Natural killer cell treated with Interleukin-12 subunit alpha and Interleukin-12 subunit beta and Interleukin-15 and Interleukin-18, amount 100 ng/mL, for 72 hours (primary cell): ENCODE data around the gene SLC17A9. TPM values are rescaled to one million over a fixed set of nuclear protein-coding genes. Genes with fewer than 3 reads are reported as not detected.
A peak's percentile ranks its signal among the peaks of the same experiment; 100 is the strongest.

Experiments used
- ATAC-seq, 2 donors: fragments of 150-1000 bp; cut with Tn5 transposase in 1 of 2; sonication (Bioruptor Pico), chemical (Tn5 transposase) in 1 of 2; 2 replicates each; pipeline ENCODE4 v1.10.0; 2021
- DNase-seq: peaks from one replicate; pipeline ENCODE4 v3.0.0; 2022; ENCODE audit warnings: low spot score
- H3K27ac Mint-ChIP-seq, 2 donors: 1 replicate in 1 of 2; 2 replicates in 1 of 2; pipeline ENCODE4 v1.8.0; 2022; ENCODE audit warnings: mixed read lengths in 2 of 2, mild to moderate bottlenecking in 1 of 2, moderate library complexity in 1 of 2
- H3K27me3 Mint-ChIP-seq, 2 donors: 1 replicate in 1 of 2; 2 replicates in 1 of 2; pipeline ENCODE4 v1.8.0; 2022; ENCODE audit warnings: mixed read lengths in 2 of 2
- H3K36me3 Mint-ChIP-seq: one replicate; pipeline ENCODE4 v1.8.0; 2022; ENCODE audit warnings: mixed read lengths
- H3K4me1 Mint-ChIP-seq, 2 donors: 1 replicate in 1 of 2; 2 replicates in 1 of 2; pipeline ENCODE4 v1.8.0; 2022; ENCODE audit warnings: low read depth in 2 of 2, mixed read lengths in 2 of 2, mild to moderate bottlenecking in 1 of 2
- H3K4me3 Mint-ChIP-seq: one replicate; pipeline ENCODE4 v1.8.0; 2022; ENCODE audit warnings: mixed read lengths
- H3K9me3 Mint-ChIP-seq: 2 replicates; pipeline ENCODE4 v1.8.0; 2022; ENCODE audit warnings: mixed read lengths
- total RNA-seq, 2 donors: library from RNA; stranded (reverse); gene quantifications; one replicate each; pipeline ENCODE4 v1.2.3, GENCODE V29; 2022

SLC17A9 gene
- total RNA-seq, 2 donors from 2014 or later, result 34.9 to 100 TPM

DNA sequence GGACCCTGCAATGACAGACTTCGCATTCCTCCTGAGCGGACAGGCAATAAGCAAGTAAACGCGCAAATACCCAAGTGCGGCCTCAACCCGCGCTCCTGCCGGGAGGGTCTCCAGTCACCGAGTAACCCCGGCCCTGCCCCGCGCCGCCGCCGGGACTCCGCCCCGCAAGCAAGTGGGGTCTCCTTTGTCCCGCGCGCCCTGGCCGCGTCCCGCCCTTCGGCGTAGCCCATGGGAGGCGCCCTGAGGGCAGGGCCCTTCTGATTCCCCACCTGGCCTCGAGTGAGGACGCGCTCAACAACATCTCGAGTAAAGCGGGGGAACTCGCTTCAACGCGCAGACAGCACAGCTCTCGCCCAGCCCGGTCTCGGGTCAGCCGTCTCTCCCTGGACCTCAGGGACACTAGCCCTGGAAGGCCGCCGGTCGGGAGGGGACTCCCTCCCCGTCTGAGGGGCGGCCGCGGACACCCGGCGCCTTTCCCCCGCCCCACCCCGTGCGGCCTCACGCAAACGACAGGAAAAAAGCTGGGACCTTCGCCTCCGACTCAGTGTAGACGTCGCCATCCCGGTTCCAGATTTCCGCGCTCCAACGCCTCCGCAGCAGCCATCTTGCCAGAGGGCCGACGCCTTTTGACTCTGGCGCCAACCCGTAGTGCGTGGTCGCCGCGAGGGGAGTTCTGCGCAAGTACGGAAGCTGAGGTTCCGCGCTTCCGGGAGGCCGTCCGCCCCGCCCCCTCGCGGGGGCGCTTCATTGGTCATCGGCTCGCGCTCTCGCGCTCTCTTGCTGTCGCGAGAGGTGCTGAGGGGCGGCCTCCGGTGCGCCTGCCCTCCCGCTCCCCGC lies 15.0 kb upstream of the SLC17A9 start:
- Mint-ChIP-seq H3K27ac (peak overlapping the region in 1 of 2 donors; percentile 95), H3K27me3 (no peaks in the 10 kb centered on the region), H3K4me1 (peaks cover 20 to 28% of the 10 kb centered on the region in 2 donors), H3K36me3 (peaks cover 5% of the 10 kb centered on the region), H3K4me3 (peak overlapping the region; percentile 92), H3K9me3 (no peaks in the 10 kb centered on the region)
- DNase-seq, result peak; percentile 98
- peak; percentile 95 to 97 for ATAC-seq

DNA sequence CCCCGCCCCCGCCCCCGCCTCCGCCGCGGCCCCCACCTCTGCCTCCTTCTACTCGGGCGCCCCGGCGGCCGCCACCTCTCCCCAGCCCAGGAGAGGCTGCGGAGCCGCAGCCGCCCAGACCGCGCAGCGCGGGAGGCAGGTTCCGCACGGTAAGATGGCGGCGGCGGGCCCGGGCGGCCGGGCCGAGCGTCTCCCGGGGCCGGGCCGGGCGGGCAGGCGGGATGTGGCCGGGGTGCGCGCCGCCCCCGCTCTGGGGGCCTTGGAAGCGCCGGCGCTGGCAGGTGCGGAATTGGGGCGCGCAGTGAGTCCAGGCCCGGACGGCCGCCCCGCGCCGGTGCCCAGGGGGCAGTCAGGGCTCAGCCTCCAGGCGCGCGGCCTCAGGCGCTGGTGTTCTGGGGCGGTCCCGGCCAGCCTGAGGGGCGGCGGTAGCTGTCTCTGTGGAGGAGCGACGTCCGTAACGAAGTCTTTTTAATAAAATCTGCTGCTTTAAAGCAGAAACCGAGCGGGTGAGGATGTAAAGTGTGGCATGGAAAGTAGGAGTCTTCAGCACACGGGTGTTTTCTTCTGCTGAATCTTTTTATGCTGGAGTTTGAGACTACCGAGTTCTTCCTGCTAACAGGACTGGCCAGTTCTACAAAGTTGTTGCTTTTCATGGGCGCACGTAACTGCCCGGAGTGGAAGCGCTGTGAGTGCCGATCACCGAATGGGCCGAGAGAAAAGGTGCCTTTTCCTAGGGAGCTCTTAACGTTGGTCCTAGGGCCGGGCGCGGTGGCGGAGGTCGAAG lies 14.2 kb upstream of the SLC17A9 start, which contains the start of gene GID8:
GID8 (plus strand) TSS at position 43 of the 784 bp plus-strand sequence. CDS start 3,356 bp downstream, outside the sequence.
- Mint-ChIP-seq H3K9me3 (no peaks in the 10 kb centered on the region), H3K27ac (peak within 1 kb of the TSS; percentile 95), H3K27me3 (no peaks in the 10 kb centered on the region), H3K4me1 (peaks cover 20 to 26% of the 10 kb centered on the region in 2 donors), H3K36me3 (peaks cover 5% of the 10 kb centered on the region), H3K4me3 (peak within 1 kb of the TSS; percentile 100)
- DNase-seq (peak; percentile 68), ATAC-seq (peak; percentile 73)

DNA sequence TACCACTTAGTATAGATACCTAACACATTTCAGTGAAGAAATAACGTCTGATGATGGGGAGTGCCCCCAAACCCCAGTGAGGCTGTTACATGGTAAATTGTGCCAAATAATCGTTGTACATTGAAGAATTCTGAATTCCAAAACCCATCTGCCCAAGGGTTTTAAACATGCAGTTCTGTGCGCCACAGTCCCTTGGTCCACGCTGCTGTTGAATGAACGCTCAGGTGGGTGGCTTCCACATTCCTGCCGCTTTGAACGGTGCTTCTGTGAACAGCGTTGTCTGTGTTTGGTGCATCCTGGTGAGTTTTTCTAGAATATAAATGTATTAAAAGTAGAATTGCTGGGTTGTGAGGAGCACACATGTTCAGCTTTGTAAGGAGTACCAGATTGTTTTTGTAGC lies 11.6 kb upstream of the SLC17A9 start:
- no peak for DNase-seq
- Mint-ChIP-seq H3K4me3 (no peak overlapping the region), H3K27ac (peak overlapping the region in 1 of 2 donors; percentile 95), H3K4me1 (peaks cover 26 to 30% of the 10 kb centered on the region in 2 donors), H3K27me3 (no peaks in the 10 kb centered on the region), H3K9me3 (no peaks in the 10 kb centered on the region), H3K36me3 (peaks cover 13% of the 10 kb centered on the region)
- ATAC-seq, result no peak

DNA sequence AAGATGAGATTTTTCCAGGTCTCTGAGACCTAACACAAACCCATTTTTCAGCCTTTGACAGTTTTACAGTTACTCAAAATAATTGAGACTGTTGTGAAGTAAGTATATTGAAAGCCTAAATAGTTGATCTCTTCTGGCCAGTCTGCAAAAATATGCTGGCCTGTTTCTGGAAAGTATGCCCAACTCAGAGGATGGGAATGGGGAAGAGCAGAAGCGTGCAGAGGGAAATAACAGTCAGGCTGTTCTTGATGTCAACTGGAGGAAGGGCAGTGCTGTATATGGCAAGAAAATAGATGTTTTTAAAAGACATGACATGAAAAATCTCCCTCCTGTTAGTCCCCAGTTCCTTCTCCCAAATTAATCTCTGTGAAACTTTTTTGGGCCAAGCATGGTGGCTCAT lies 10.7 kb upstream of the SLC17A9 start:
- Mint-ChIP-seq H3K27me3 (no peaks in the 10 kb centered on the region), H3K27ac (peak overlapping the region in 1 of 2 donors; percentile 95), H3K4me1 (peaks cover 24 to 30% of the 10 kb centered on the region in 2 donors), H3K4me3 (no peak overlapping the region), H3K9me3 (no peaks in the 10 kb centered on the region), H3K36me3 (peaks cover 13% of the 10 kb centered on the region)
- ATAC-seq, result no peak
- DNase-seq, result no peak

DNA sequence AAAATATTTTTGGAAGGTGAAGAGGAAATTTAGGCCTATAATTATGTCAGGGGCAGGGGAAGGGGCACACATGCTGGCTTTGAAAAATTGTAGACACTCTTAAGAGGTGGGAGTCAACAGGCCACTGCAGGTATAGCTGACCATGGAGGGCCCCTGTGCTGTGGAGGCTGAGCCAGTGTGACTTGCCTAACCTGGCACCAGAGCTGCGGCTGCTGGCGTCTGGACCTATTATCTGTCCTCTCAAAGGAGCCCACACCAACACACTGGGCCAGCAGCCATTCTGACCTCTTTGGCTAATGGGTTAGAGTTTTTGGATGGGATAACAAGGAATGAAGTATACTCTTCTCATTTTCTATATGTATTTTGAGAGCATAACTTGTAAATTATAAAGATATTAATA lies 10.1 kb upstream of the SLC17A9 start:
- ATAC-seq, result no peak
- H3K4me3 Mint-ChIP-seq, result no peak overlapping the region
- H3K9me3 Mint-ChIP-seq, result no peaks in the 10 kb centered on the region
- peaks cover 18% of the 10 kb centered on the region for H3K36me3 Mint-ChIP-seq
- no peak for DNase-seq
- H3K4me1 Mint-ChIP-seq, result peaks cover 21 to 30% of the 10 kb centered on the region in 2 donors
- H3K27ac Mint-ChIP-seq, result no peak overlapping the region
- no peaks in the 10 kb centered on the region for H3K27me3 Mint-ChIP-seq

DNA sequence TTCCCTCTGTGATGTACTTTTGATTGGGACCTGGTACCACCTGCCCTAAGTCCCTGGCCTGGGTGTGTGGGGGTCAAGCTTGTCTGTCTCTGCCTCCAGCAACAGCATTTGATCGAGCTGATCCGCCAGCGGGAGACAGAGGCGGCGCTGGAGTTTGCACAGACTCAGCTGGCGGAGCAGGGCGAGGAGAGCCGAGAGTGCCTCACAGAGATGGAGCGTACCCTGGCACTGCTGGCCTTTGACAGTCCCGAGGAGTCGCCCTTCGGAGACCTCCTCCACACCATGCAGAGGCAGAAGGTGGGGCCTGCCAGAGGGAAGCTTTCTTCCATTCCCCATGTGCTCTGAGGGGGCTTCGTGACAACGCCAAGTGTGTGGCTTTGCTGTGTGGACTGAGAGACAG lies 9.1 kb upstream of the SLC17A9 start:
- no peaks in the 10 kb centered on the region for H3K9me3 Mint-ChIP-seq
- no peaks in the 10 kb centered on the region for H3K27me3 Mint-ChIP-seq
- peaks cover 19% of the 10 kb centered on the region for H3K36me3 Mint-ChIP-seq

DNA sequence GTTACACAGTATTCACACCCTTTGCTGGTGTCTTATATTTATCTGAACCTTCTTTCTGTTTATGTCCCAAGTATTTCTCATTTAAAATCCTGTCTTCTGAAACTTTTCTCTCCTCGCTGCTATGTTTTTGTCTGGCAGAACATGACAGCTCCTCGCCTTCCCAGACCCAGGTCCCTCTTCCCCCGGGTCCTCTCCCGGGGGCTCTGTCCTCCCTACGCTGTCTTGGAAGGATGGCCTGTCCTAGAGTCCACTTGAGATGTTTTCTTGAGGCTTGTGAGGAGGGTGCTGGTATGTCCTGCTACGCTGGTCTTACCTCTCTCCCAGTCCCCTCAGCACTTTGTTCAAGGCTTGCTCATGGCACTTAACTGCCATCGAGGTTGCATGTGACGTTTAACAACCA lies 8.3 kb upstream of the SLC17A9 start:
- peaks cover 15% of the 10 kb centered on the region for H3K36me3 Mint-ChIP-seq
- ATAC-seq (no peak), DNase-seq (no peak)
- no peak overlapping the region for H3K27ac Mint-ChIP-seq
- peaks cover 13 to 26% of the 10 kb centered on the region in 2 donors for H3K4me1 Mint-ChIP-seq
- H3K27me3 Mint-ChIP-seq, result no peaks in the 10 kb centered on the region
- no peak overlapping the region for H3K4me3 Mint-ChIP-seq
- no peaks in the 10 kb centered on the region for H3K9me3 Mint-ChIP-seq

More for the DNA sequence above, 9.1 kb upstream of the SLC17A9 start:
- no peak overlapping the region for H3K27ac Mint-ChIP-seq
- no peak overlapping the region for H3K4me3 Mint-ChIP-seq
- peak in 1 of 2 donors; percentile 32 for ATAC-seq
- H3K4me1 Mint-ChIP-seq, result peaks cover 20 to 30% of the 10 kb centered on the region in 2 donors
- DNase-seq, result no peak

DNA sequence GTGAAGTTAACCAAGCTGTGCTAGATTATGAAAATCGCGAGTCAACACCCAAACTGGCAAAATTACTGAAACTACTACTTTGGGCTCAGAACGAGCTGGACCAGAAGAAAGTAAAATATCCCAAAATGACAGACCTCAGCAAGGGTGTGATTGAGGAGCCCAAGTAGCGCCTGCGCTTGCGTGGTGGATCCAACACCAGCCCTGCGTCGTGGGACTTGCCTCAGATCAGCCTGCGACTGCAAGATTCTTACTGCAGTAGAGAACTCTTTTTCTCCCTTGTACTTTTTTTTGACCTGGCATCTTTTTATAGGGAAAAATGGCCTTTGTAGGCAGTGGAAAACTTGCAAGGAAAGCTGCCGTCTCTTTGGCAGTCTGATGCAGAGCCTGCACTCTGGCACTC lies 7.8 kb upstream of the SLC17A9 start:
- Mint-ChIP-seq H3K36me3 (peaks cover 15% of the 10 kb centered on the region), H3K4me3 (no peak overlapping the region), H3K27ac (no peak overlapping the region), H3K9me3 (no peaks in the 10 kb centered on the region), H3K27me3 (no peaks in the 10 kb centered on the region), H3K4me1 (peaks cover 7 to 22% of the 10 kb centered on the region in 2 donors)
- ATAC-seq (no peak), DNase-seq (no peak)

DNA sequence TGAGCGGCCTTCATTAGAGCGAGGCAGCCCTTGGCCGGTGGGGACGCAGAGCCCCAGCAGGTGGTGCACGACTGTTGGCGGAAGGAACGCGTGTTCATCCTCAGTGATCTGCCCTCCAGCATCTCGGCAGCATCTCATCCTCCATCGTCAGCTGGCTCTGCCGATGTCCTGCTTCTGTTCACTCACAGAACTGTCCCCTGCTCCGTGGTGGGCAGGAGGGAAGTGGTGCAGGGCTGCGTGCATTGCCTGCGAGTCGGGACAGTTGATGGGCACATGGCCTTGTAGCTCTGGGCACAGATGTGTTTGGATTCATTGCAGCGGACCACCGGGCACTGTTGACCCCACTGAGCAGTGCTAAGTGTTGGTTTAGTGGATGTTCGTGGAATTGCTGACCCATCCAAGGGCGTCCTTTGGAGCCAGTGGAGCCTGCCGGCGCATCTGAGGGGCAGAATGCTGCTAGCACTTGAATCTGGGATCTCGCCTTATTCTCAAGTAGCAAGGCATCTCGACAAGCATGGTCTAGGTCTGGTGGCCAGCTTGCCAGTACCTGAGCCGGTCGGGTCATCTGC lies 6.7 kb upstream of the SLC17A9 start:
- peaks cover 6 to 21% of the 10 kb centered on the region in 2 donors for H3K4me1 Mint-ChIP-seq
- no peak overlapping the region for H3K27ac Mint-ChIP-seq
- peaks cover 15% of the 10 kb centered on the region for H3K36me3 Mint-ChIP-seq
- H3K27me3 Mint-ChIP-seq, result no peaks in the 10 kb centered on the region
- ATAC-seq (no peak), DNase-seq (no peak)
- H3K9me3 Mint-ChIP-seq, result no peaks in the 10 kb centered on the region
- no peak overlapping the region for H3K4me3 Mint-ChIP-seq

DNA sequence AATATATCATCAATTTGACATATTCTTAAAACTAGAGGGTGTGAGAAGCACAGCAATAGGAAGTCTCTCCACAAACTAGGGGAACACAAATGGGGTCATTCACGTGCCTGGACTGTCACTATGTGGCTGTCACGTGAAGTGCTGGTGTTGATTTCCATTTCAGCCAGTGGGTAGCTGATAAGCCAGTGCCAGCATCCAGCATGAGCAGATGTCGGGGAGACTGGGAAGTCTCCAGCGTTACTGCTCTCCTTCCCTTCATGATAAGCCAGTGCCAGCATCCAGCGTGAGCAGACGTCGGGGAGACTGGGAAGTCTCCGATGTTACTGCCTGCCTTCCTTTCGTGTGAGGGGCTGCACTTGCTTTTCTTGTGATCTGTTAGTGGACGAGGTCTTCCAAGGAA lies 5.6 kb upstream of the SLC17A9 start:
- H3K27ac Mint-ChIP-seq, result no peak overlapping the region
- ATAC-seq (no peak), DNase-seq (no peak)
- peaks cover 6 to 14% of the 10 kb centered on the region in 2 donors for H3K4me1 Mint-ChIP-seq
- H3K36me3 Mint-ChIP-seq, result peaks cover 15% of the 10 kb centered on the region
- no peaks in the 10 kb centered on the region for H3K27me3 Mint-ChIP-seq
- no peaks in the 10 kb centered on the region for H3K9me3 Mint-ChIP-seq
- H3K4me3 Mint-ChIP-seq, result no peak overlapping the region

DNA sequence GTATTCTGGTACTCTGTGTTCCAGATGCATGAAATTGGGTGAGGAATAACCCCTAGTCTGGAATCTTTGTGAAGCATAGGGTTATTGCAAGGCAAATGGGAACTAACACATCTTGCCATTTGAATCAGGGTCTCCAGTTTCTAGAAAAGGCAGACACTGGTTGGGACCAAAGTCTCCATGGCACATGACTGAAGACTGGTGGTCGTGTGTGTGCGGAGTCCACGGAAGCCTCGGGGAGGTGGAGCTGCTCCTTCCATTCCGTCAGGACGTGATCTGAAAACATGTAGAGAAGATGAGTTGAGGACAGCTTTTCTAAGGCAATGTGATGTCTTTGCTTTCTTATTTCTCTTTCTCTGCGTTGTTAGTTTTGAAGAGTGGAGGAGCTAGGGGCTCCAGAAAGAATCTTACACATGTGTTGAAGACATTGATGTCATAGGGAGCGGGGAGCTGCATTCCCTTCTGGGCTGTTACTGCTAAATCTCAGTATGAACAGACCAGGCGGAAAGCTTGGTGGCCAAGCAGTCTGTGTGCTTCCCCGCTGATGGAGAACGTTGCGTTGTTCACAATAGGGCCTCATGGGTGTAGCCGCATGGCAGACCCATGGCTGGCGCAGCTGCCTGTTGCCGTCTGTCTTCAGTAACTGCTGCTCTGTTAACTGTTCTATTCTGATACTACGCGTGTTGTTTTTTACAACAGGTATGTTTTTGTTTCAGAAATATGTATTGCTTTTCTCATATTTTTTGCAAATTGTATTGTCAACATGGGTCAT lies 4.8 kb upstream of the SLC17A9 start:
- no peak overlapping the region for H3K27ac Mint-ChIP-seq
- H3K9me3 Mint-ChIP-seq, result no peaks in the 10 kb centered on the region
- H3K4me3 Mint-ChIP-seq, result no peak overlapping the region
- DNase-seq, result no peak
- peaks cover 10 to 18% of the 10 kb centered on the region in 2 donors for H3K4me1 Mint-ChIP-seq
- ATAC-seq, result no peak
- no peaks in the 10 kb centered on the region for H3K27me3 Mint-ChIP-seq
- H3K36me3 Mint-ChIP-seq, result peaks cover 15% of the 10 kb centered on the region

DNA sequence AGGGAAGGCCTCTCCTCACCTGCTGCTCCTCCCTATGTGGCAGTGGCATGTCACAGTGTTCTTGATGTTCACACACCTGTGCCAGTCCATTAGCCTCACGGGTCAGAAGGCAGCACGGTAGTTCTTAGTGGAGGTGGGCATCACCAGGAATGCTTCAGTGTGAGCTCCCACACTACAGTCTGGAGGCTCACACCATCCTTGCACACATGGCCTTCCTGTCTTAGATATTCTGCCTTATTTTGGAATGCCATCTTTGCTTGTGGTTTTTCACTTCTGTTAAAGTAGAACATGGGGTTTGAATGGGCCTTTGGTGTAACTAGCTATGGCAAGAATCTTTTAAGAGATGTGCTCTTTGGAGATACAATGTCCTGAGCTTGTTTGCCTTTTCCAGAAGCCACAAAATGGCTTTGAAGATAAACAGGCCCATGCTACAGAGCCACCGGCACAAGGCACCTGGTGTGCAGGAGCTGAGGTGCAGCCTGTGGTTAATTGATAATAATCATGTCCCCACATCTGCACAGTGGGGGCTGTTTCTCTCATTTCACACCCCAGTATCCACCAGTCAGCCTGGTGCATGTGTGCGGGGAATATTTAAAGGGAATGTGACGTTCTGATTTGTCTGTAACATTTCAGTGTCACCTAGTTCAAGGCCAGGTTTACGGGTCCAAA lies 3.2 kb upstream of the SLC17A9 start:
- Mint-ChIP-seq H3K36me3 (peaks cover 13% of the 10 kb centered on the region), H3K4me1 (peaks cover 14 to 24% of the 10 kb centered on the region in 2 donors), H3K4me3 (no peak overlapping the region), H3K27ac (no peak overlapping the region), H3K27me3 (no peaks in the 10 kb centered on the region), H3K9me3 (no peaks in the 10 kb centered on the region)
- ATAC-seq, result no peak
- DNase-seq, result no peak

DNA sequence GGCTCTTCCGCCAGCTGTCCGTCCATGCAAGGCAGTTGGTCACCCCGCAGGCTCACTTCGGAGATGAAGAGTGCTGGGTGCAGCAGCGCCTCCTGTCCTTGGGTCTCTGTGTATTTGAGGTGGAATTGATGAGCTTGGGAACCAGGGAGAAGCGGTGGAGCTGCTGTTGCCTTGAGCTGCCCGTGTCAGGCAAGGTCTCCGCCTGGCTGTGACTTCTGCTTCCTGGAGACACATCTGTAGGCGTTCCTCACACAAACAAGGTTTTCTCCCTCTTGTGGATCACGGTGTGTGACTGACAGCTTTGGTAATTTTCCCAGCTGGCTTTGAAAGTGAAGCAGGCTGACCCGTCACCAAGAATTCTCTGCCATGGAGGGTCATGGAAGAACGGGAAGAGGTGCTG lies 2.5 kb upstream of the SLC17A9 start:
- no peaks in the 10 kb centered on the region for H3K27me3 Mint-ChIP-seq
- no peak overlapping the region for H3K27ac Mint-ChIP-seq
- DNase-seq (no peak), ATAC-seq (no peak)
- H3K4me3 Mint-ChIP-seq, result peak overlapping the region; percentile 7
- H3K9me3 Mint-ChIP-seq, result no peaks in the 10 kb centered on the region
- H3K4me1 Mint-ChIP-seq, result peaks cover 10 to 21% of the 10 kb centered on the region in 2 donors
- H3K36me3 Mint-ChIP-seq, result peaks cover 7% of the 10 kb centered on the region
